Fibroblast of pulmonary artery (primary cell): Measurements from ENCODE around the gene CD44.
A peak's percentile ranks its signal among the peaks of the same experiment; 100 is the strongest.

Experiments used
- DNase-seq: peaks from one replicate; pipeline ENCODE4 v3.0.0-alpha.2; 2010; ENCODE audit warnings: low read depth
- H3K4me3 ChIP-seq: replicated peaks from 2 replicates; pipeline ENCODE4 v1.5.1; 2011; ENCODE audit warnings: low read depth, mild to moderate bottlenecking, control low read depth, low read length, moderate library complexity
- TF ChIP-seq, protein P1 (sequence below): IDR thresholded peaks from 2 replicates; pipeline ENCODE4 v1.5.1; 2011; ENCODE audit warnings: mild to moderate bottlenecking, control low read depth, low read length, inconsistent platforms; ENCODE audit errors: missing control alignments

The CD44 gene

DNA sequence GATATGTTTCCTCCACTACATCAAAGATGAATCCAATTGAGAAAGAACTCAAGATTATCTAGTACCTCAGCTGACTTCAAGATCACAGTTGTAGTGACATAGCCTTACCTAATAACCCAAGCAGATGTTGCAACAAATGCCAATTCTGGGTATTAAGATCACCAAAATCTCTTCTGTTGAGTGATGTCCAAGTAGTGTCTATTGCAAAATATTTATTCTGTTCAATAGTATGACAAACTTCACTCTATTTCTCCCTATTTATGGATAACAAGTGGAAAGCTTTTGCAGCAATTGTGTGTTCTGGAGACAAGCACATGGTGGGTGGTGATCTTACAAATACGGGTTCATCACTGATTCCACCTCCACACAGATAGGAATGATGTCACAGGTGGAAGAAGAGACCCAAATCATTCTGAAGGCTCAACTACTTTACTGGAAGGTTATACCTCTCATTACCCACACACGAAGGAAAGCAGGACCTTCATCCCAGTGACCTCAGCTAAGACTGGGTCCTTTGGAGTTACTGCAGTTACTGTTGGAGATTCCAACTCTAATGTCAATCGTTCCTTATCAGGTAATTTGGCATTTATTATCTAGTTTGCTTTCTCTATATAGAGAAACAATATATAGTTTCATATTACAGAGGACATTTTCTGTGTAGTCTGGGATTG lies 72.0 kb downstream of the CD44 start:
- no peak overlapping the region for H3K4me3 ChIP-seq
- TF ChIP-seq, protein P1, sequence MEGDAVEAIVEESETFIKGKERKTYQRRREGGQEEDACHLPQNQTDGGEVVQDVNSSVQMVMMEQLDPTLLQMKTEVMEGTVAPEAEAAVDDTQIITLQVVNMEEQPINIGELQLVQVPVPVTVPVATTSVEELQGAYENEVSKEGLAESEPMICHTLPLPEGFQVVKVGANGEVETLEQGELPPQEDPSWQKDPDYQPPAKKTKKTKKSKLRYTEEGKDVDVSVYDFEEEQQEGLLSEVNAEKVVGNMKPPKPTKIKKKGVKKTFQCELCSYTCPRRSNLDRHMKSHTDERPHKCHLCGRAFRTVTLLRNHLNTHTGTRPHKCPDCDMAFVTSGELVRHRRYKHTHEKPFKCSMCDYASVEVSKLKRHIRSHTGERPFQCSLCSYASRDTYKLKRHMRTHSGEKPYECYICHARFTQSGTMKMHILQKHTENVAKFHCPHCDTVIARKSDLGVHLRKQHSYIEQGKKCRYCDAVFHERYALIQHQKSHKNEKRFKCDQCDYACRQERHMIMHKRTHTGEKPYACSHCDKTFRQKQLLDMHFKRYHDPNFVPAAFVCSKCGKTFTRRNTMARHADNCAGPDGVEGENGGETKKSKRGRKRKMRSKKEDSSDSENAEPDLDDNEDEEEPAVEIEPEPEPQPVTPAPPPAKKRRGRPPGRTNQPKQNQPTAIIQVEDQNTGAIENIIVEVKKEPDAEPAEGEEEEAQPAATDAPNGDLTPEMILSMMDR: no peak
- no peak for DNase-seq

DNA sequence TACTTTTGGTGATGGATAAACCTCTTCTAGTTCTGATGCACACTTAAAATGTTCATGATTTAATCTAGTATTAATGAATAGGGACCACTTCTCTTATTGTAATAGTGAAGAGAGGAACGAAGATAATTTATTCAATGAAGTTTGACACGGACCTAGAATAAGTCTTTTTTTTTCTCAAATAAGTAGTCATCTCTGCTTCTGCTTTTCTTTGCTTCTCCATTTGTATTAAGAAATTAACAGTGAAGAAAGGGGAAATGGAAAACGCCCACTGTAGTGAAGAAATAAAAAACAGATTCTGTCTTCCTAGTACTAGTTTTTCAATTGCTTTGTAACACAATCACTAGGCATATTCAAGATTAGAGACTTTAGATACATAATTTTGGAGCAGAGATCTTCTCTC lies 73.0 kb downstream of the CD44 start:
- TF ChIP-seq, protein P1: no peak
- no peak for DNase-seq
- no peak overlapping the region for H3K4me3 ChIP-seq

DNA sequence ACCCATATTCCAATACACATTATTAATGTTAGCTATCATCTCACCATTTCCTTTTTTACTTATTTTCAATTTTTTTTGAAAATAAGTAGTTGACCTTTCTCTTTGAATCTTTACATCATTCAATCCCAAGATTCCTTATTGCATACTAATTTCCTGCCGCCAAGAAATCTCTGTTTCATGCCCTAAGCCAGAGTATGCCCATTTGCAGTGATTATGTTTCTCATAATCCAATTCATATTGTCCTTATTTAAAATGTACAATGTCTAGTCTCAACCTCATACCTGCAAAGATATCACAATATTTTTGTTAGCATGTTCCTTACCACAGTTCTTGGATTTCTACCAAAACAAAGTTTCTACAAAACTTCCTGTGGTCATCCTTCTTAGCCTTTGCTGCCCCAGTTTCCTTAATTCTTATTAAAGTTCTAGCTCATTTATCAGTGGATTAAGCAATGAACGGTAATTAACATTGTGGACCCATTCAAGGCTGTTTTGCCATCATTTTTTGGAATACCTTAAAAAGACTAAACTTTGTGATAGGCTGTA lies 75.3 kb downstream of the CD44 start:
- TF ChIP-seq, protein P1: no peak
- no peak overlapping the region for H3K4me3 ChIP-seq
- no peak for DNase-seq

DNA sequence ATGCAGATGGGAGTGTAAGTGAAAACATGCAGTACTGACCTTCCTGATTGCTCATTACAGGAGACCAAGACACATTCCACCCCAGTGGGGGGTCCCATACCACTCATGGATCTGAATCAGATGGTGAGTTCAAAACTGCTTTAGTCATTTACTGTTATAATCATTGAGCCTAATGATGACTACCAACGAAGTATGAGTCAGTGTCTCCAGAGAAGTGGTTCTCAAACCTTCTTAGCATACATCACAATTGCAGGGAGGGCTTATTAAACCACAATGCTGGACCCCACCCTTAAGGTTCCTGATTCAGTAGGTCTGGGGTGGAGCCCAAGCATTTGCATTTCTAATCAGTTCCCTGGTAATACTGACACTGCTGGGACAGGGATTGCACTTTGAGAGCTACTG lies 75.8 kb downstream of the CD44 start:
- TF ChIP-seq, protein P1: no peak
- peak; percentile 85 for DNase-seq
- H3K4me3 ChIP-seq: no peak overlapping the region

DNA sequence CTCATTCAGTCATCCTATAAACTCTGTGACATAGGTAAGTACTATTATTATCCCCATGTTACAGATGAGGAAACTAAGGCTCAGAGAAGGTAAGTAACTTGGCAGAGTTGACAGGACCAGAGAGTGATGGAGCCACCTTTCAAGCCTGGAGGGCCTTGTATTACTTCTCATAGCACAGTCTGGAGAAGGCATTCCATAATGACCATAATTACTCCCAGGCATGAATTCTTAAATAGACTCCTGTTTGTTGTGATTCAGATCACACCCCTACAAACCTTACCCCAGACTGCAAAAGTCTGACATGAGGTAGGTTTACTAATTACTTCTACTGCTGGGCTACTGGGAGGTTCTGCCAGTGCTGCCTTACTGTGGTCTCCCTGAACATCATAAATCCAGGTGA lies 77.0 kb downstream of the CD44 start:
- no peak overlapping the region for H3K4me3 ChIP-seq
- TF ChIP-seq, protein P1: no peak
- DNase-seq: no peak

DNA sequence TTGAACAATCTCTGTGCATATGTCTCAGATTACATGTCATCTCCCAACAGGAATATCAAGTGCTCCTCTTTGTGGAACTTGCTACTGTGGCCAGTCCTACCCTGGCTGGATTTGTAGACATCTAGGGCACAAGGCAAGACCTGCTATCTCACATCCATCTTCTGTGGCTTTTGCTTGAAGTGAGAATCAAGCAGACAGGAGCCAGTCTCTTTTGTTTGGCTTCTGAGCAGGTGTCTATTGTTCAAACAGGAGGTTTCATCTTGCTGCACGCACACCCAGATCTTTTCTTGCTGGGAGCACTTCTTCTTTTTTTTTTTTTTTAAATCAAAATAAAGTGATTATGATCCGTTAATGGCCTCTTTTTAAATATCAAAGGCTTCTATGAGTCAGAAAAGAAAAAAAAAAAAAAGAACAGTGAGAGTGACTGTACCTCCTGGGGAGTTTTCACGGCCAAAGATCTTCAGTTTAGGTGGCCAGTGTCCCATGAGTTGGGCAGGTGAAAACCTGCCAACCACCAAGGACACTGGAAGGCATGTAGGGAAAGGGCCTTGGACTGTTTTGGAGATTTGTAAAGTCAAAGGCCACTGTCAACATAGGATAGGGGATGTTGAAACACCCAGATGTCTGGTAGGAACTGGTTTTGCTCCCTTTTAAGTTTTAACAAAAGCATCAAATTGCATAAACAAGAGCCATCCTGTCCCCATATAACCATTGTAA lies 78.1 kb downstream of the CD44 start:
- H3K4me3 ChIP-seq: no peak overlapping the region
- TF ChIP-seq, protein P1: no peak
- no peak for DNase-seq
